Fibroblast of mammary gland (primary cell): ENCODE results near the gene RUVBL2.
A peak's percentile ranks its signal among the peaks of the same experiment; 100 is the strongest.

Experiments
- DNase-seq: peaks from one replicate; pipeline ENCODE4 v3.0.0-alpha.2; 2010; ENCODE audit warnings: low read depth
- H3K4me3 ChIP-seq: 2 replicates; pipeline ENCODE4 v1.5.1; 2011; ENCODE audit warnings: low read depth, mild to moderate bottlenecking, low read length, moderate library complexity; ENCODE audit not compliant: control insufficient read depth
- CTCF ChIP-seq: conservative IDR thresholded peaks from 2 replicates; pipeline ENCODE4 v1.5.1; 2011; ENCODE audit warnings: low read depth, low read length, inconsistent platforms; ENCODE audit not compliant: control insufficient read depth, insufficient read depth

Gene RUVBL2

GRCh38 chr19:48959341-48960239 lies 34.1 kb upstream of the RUVBL2 start:
- DNase-seq, result no peak
- no peak for TF ChIP-seq CTCF
- H3K4me3 ChIP-seq, result no peak overlapping the region

DNA sequence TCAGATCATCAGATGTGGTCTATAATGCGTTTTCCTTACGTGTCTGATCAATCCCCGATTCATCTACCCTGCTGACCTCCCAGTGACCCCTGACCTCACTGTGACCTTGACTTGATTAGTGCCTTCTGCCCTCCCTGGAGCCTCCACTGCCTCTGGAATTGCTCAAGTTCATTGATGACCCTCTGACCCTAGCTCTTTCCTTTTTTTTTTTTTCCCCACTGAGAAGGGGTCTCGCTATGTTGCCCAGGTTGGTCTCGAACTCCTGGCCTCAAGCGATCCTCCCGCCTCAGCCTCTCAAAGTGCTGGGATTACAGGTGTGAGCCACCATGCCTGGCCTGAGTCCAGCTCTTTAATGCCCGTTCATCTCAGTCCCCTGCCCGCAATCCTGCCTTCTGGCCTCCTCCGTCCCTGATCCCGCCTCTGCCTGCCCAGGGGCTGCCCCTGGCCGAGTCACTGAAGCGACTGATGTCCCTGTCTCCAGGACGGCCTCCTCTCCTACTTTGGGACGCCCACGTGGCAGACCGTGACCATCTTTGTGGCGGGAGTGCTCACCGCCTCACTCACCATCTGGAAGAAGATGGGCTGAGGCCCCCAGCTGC lies 32.5 kb upstream of the RUVBL2 start:
- TF ChIP-seq CTCF, result no peak
- DNase-seq, result peak; percentile 20
- no peak overlapping the region for H3K4me3 ChIP-seq

DNA sequence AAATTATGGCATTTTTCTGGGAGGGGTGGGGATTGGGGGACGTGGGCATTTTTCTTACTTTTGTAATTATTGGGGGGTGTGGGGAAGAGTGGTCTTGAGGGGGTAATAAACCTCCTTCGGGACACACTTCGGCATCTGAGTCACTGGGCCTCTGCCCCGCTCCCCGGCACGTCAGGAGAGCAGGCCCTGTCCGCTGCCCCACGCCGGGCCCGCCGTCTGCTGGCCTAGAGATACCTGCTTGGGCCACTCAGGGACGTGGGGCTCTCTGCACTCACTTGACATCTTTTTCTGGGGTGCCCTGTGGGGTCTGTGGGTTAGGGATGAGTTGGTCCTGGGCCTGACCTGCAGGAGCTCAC lies 32.0 kb upstream of the RUVBL2 start:
- DNase-seq, result no peak
- no peak overlapping the region for H3K4me3 ChIP-seq
- TF ChIP-seq CTCF, result no peak

GRCh38 chr19:48962029-48962848 lies 31.4 kb upstream of the RUVBL2 start:
- no peak overlapping the region for H3K4me3 ChIP-seq
- no peak for TF ChIP-seq CTCF
- peak; percentile 31 for DNase-seq

GRCh38 chr19:48962849-48963165 lies 30.9 kb upstream of the RUVBL2 start:
- no peak overlapping the region for H3K4me3 ChIP-seq
- no peak for TF ChIP-seq CTCF
- DNase-seq, result no peak

DNA sequence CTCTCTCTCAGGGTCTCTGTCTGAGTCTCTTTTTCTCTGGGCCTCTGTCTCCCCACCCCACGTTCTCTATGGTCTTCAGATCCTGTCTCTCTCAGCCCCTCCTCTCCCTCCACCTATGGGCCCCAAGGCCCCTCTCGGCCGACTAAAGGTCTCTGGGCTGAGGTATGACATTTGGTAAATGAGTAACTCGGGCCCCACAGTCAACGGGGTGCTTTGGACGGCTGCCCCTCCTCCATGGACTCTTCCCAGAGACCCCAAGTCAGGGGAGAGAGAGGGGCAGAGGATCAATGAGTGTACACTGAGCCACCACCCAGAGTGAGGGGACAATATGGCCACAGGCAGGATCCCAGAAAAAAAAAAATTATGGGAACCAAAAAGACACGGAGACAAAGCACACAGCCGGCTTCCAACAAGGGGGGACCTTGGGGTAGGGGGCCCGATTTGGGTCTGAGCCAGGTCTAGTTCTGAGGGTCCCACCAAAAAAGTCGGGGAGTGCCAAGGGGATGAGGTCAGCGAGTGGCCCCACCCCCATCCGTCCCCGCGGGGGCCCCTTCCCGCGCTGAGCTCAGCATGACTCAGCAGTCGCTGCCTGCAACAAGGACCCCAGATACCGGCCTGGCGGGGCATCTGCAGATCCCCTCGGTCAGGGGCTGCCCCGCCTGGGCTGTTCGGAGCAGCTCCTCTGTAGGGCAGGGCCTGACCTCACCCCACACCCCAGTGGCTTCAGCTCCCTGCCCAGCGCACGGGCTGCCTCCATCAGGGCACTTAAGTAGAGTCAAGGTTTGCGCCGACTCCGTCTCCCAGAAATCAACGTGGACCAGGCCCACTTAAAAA lies 30.1 kb upstream of the RUVBL2 start:
- no peak overlapping the region for H3K4me3 ChIP-seq
- no peak for TF ChIP-seq CTCF
- peak; percentile 73 for DNase-seq
